ENCODE results near the gene PTTG1IP. TPM values are rescaled to one million over a fixed set of nuclear protein-coding genes. Genes with fewer than 3 reads are reported as not detected.
"Not testable (repeated sequence)": the region's sequence is repeated elsewhere in the genome, so short reads cannot be mapped to it uniquely, and the experiment has no call there.

The PTTG1IP gene
- total RNA-seq, 2 experiments from 2014 or later: 38.9 to 58.1 TPM

DNA sequence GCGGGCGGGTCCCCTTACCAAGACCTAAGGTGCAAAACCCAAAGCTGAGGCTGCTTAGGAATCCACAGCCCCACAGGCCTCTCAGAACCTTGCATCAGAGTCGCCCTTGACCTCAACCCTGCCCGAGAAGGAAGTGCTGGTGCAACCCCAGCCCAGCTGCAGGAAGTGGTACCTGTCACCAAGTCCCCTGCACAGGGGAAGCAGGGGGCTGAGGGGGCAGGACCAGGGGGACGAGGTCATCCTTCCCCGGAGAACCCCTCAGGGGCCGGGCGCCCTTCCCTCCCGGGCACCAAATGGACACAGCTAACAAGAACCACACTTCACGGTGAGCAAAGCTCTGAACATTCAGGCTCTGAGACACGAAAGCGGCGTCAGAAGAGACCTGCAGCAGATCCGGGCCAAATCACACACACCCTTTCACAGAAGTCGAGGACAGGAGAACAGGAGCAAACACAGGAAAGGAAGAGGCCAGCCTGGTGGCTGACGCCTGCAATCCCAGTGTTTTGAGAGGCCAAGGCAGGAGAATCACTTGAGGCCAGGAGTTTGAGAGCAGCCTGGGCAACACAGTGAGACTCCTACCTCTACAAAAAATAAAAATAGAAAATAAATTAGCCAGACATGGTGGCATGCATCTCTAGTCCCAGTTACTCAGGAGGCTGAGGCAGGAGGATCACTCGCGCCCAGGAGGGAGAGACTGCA is 40.8 kb upstream of the PTTG1IP start:
- H3K79me2 ChIP-seq (ENCODE audit: insufficient read depth, low read depth, low read length): no peaks in the 10 kb centered on the region
- H3K9me3 ChIP-seq (ENCODE audit: low read length): no peaks in the 10 kb centered on the region
- H3K9me2 ChIP-seq (ENCODE audit: insufficient read depth, low read length): no peaks in the 10 kb centered on the region
- intact Hi-C loops (cut with micrococcal nuclease; ENCODE audit: unreplicated experiment): loop anchor here (2.0 kb wide), 1 partner anchor 16 kb away; no protein-coding TSS in a partner anchor
- BruUV-seq (replicated peaks): no TSS peak
- H3K4me1 ChIP-seq (ENCODE audit: insufficient read depth, low read length, poor library complexity, severe bottlenecking): peaks cover 41% of the 10 kb centered on the region
- ChIA-PET CTCF (ENCODE audit: unreplicated experiment) (interaction anchor here (0.6 kb wide), 2 partner anchors 39 to 40 kb away, joined by 3 read pairs; no protein-coding TSS in a partner anchor), POLR2A (interaction anchor here (0.7 to 1.2 kb wide), 2 partner anchors 13 to 18 kb away, joined by 3 to 9 read pairs; no protein-coding TSS in a partner anchor)
- peak overlapping the region; percentile 37 for H3K4me3 ChIP-seq (ENCODE audit: low read depth, low read length, poor library complexity, severe bottlenecking)
- no peaks in the 10 kb centered on the region for H3K36me3 ChIP-seq (ENCODE audit: insufficient read depth, low read length)
- H2AFZ ChIP-seq (ENCODE audit: low read length): peak overlapping the region; percentile 64
- peak; percentile 69 for DNase-seq (ENCODE audit: low spot score)
- no peak for TF ChIP-seq EZH2phosphoT487 (IDR thresholded peaks at IDR 0.05; ENCODE audit: borderline replicate concordance, low read depth, low read length)
- TF ChIP-seq, protein P1, sequence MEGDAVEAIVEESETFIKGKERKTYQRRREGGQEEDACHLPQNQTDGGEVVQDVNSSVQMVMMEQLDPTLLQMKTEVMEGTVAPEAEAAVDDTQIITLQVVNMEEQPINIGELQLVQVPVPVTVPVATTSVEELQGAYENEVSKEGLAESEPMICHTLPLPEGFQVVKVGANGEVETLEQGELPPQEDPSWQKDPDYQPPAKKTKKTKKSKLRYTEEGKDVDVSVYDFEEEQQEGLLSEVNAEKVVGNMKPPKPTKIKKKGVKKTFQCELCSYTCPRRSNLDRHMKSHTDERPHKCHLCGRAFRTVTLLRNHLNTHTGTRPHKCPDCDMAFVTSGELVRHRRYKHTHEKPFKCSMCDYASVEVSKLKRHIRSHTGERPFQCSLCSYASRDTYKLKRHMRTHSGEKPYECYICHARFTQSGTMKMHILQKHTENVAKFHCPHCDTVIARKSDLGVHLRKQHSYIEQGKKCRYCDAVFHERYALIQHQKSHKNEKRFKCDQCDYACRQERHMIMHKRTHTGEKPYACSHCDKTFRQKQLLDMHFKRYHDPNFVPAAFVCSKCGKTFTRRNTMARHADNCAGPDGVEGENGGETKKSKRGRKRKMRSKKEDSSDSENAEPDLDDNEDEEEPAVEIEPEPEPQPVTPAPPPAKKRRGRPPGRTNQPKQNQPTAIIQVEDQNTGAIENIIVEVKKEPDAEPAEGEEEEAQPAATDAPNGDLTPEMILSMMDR (conservative IDR thresholded peaks at IDR 0.05; ENCODE audit: low read length): no peak
- peak overlapping the region; percentile 35 for H3K27ac ChIP-seq (ENCODE audit: low read depth, low read length, poor library complexity, severe bottlenecking)
- no peaks in the 10 kb centered on the region for H4K20me1 ChIP-seq (ENCODE audit: insufficient read depth, low read length)
- peak overlapping the region; percentile 54 for H3K4me2 ChIP-seq (ENCODE audit: low read length)

DNA sequence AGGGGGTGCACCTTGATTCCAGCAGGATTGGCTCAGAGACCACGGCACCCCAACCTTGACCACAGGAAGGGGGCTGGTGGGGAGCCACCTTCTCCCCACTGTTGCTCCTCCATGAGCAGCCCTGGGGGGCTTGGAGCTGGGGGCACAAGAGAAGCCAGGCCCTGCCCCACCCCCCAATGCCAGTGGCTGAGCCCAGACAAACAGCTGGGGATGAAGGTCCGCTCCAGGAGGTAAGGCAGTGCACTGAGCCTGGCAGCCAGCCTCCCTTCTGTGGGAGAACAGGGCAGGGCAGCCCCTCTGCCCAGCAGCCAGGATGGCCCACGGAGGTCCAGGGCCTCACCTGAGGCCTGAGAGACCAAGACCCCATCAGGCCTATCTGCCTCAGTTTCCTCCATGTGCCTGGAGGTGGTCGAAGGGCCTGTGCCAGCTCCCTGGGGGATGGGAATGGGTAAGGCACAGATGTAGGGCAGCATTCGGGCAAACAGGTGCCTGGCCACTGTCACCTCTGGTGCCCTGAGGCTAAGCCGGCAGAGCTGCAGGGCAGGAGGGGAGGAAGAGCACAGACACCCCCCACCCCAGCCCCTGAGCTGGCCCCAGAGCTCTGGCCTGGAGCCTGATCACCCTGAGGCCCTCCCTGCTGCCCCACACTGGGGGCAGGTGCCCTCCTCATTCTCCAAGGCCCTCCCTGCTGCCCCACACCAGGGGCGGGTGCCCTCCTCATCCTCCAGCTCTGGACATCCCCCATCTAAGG is 40.1 kb upstream of the PTTG1IP start:
- no peaks in the 10 kb centered on the region for H3K9me2 ChIP-seq (ENCODE audit: insufficient read depth, low read length)
- intact Hi-C loops (cut with micrococcal nuclease; ENCODE audit: unreplicated experiment): loop anchor here (2.0 kb wide), 1 partner anchor 17 kb away; no protein-coding TSS in a partner anchor

DNA sequence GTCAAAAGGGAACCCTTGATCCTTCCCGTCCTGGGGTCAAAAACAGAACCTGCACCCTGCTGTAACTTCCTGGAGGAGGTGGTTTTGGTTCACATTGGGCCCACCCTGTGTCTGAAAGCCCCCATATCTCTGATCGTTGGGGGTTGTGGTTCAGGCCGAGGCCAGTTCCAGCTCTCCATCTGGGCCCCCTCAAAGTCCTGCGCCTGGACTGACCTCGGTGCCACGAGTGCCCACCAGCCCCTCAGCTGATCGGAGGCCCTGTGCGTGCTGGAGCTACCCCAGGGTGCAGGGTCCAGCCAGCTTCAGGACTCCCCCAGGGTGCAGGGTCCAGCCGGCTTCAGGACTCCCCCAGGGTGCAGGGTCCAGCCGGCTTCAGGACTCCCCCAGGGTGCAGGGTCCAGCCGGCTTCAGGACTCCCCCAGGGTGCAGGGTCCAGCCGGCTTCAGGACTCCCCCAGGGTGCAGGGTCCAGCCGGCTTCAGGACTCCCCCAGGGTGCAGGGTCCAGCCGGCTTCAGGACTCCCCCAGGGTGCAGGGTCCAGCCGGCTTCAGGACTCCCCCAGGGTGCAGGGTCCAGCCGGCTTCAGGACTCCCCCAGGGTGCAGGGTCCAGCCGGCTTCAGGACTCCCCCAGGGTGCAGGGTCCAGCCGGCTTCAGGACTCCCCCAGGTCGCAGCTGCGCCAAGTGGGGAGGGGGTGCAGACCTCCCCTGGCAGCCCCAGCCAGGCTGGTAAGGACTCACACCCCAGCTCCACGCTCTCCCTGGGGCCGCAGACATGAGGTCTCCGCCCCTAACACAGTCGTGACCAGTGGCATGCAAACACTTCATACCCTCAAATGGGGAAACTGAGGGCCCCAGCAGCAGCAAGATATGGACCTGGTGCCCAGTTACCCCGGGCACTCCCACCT is 39.3 kb upstream of the PTTG1IP start:
- Histone ChIP-seq H3K4me1 (ENCODE audit: insufficient read depth, low read length, poor library complexity, severe bottlenecking) (peaks cover 41% of the 10 kb centered on the region), H3K4me2 (ENCODE audit: low read length) (peak overlapping the region; percentile 54; the same call in 1 of the 2 replicates)
- POLR2A ChIA-PET: interaction anchor here (0.7 to 1.0 kb wide), 2 partner anchors 15 to 122 kb away, joined by 4 to 9 read pairs; no protein-coding TSS in a partner anchor
- H3K36me3 ChIP-seq (ENCODE audit: insufficient read depth, low read length); H3K4me3 ChIP-seq (ENCODE audit: low read depth, low read length, poor library complexity, severe bottlenecking); H3K9me3 ChIP-seq (ENCODE audit: low read length); H4K20me1 ChIP-seq (ENCODE audit: insufficient read depth, low read length); H3K27ac ChIP-seq (ENCODE audit: low read depth, low read length, poor library complexity, severe bottlenecking); DNase-seq (ENCODE audit: low spot score); BruUV-seq (replicated peaks); H2AFZ ChIP-seq (ENCODE audit: low read length); intact Hi-C loops (cut with micrococcal nuclease; ENCODE audit: unreplicated experiment); H3K9me2 ChIP-seq (ENCODE audit: insufficient read depth, low read length); H3K79me2 ChIP-seq (ENCODE audit: insufficient read depth, low read depth, low read length): not testable (repeated sequence)
- CTCF ChIA-PET (ENCODE audit: unreplicated experiment): interaction anchor here (0.6 kb wide), 1 partner anchor 19 kb away, joined by 17 read pairs; no protein-coding TSS in a partner anchor

More for the DNA sequence above, 40.1 kb upstream of the PTTG1IP start:
- H2AFZ ChIP-seq (ENCODE audit: low read length): peak overlapping the region; percentile 64; the same call in 1 of the 2 replicates
- H4K20me1 ChIP-seq (ENCODE audit: insufficient read depth, low read length): no peaks in the 10 kb centered on the region
- TF ChIP-seq EZH2phosphoT487 (IDR thresholded peaks at IDR 0.05; ENCODE audit: borderline replicate concordance, low read depth, low read length): no peak
- H3K4me1 ChIP-seq (ENCODE audit: insufficient read depth, low read length, poor library complexity, severe bottlenecking): peaks cover 41% of the 10 kb centered on the region
- no peaks in the 10 kb centered on the region for H3K9me3 ChIP-seq (ENCODE audit: low read length)
- BruUV-seq (replicated peaks): no TSS peak
- H3K4me3 ChIP-seq (ENCODE audit: low read depth, low read length, poor library complexity, severe bottlenecking): peak overlapping the region; percentile 37
- POLR2A ChIA-PET: interaction anchor here (0.7 to 1.2 kb wide), 2 partner anchors 14 to 18 kb away, joined by 3 to 9 read pairs; no protein-coding TSS in a partner anchor
- CTCF ChIA-PET (ENCODE audit: unreplicated experiment): interaction anchor here (0.6 kb wide), 2 partner anchors 38 to 39 kb away, joined by 3 read pairs; no protein-coding TSS in a partner anchor
- no peak for DNase-seq (ENCODE audit: low spot score)
- H3K27ac ChIP-seq (ENCODE audit: low read depth, low read length, poor library complexity, severe bottlenecking): peak overlapping the region; percentile 35
- no peaks in the 10 kb centered on the region for H3K36me3 ChIP-seq (ENCODE audit: insufficient read depth, low read length)
- H3K79me2 ChIP-seq (ENCODE audit: insufficient read depth, low read depth, low read length): no peaks in the 10 kb centered on the region
- H3K4me2 ChIP-seq (ENCODE audit: low read length): peak overlapping the region; percentile 54

All from OCI-LY7 (cell line).